Thyroid gland (tissue), 4 donors: ENCODE results near the gene TMEM271.

Experiments used
- CTCF ChIP-seq, 6 experiments: fragments of 200-600 bp in 3 of 6; fragments of 450-650 bp in 3 of 6; sonication (generic) in 3 of 6; IDR thresholded peaks; one replicate each; pipeline ENCODE4 v1.5.1; 2016 to 2019; ENCODE audit warnings: antibody characterized with exemption in 6 of 6, mild to moderate bottlenecking in 2 of 6, inconsistent platforms in 1 of 6, moderate library complexity in 1 of 6
- POLR2A ChIP-seq, 2 donors: fragments of 450-650 bp; IDR thresholded peaks; one replicate each; pipeline ENCODE4 v1.6.1; 2017; ENCODE audit warnings: antibody characterized with exemption in 2 of 2, mild to moderate bottlenecking in 2 of 2, moderate library complexity in 1 of 2

GRCh38 chr4:573122-573892 is 2.8 kb downstream of the TMEM271 start:
- TF ChIP-seq CTCF (IDR thresholded peaks at IDR 0.05) (no peak), POLR2A (IDR thresholded peaks at IDR 0.05) (no peak)
